CD4-positive, CD25-positive, alpha-beta regulatory T cell (primary cell): ENCODE results near the gene JAM3. TPM values are rescaled to one million over a fixed set of nuclear protein-coding genes. Genes with fewer than 3 reads are reported as not detected.
"Not testable (repeated sequence)": the region's sequence is repeated elsewhere in the genome, so short reads cannot be mapped to it uniquely, and the experiment has no call there.

Experiments
- ATAC-seq, 2 donors: fragments of 150-1000 bp; cut with Tn5 transposase; one replicate each; pipeline ENCODE4 v1.10.0; 2021; ENCODE audit warnings: low read depth in 2 of 2, moderate number of reproducible peaks in 2 of 2, moderate library complexity in 1 of 2
- DNase-seq, 3 donors: peaks; one replicate each; pipeline versions ENCODE4 v3.0.0 to v3.0.0-alpha.2; 2012 to 2022; ENCODE audit warnings: mixed read lengths in 1 of 3
- H3K27ac ChIP-seq: one replicate; pipeline ENCODE4 v1.7.0; 2013; ENCODE audit warnings: mild to moderate bottlenecking, low read length; ENCODE audit not compliant: insufficient read depth, poor library complexity, severe bottlenecking
- H3K27me3 ChIP-seq: one replicate; pipeline ENCODE4 v1.7.0; 2013; ENCODE audit warnings: low read length; ENCODE audit not compliant: control insufficient read depth, insufficient read depth
- H3K36me3 ChIP-seq: one replicate; pipeline ENCODE4 v1.7.0; 2013; ENCODE audit warnings: mild to moderate bottlenecking, low read length, moderate library complexity; ENCODE audit not compliant: control insufficient read depth, insufficient read depth
- H3K4me1 ChIP-seq: 2 replicates; pipeline ENCODE4 v1.7.0; 2013; ENCODE audit warnings: mild to moderate bottlenecking, low read length; ENCODE audit not compliant: insufficient read depth, control insufficient read depth, poor library complexity, severe bottlenecking
- H3K4me3 ChIP-seq: one replicate; pipeline ENCODE4 v1.7.0; 2013; ENCODE audit warnings: low read depth, mild to moderate bottlenecking, low read length, moderate library complexity
- H3K9me3 ChIP-seq, 2 experiments: 1 replicate in 1 of 2; 2 replicates in 1 of 2; pipeline ENCODE4 v1.7.0; 2013; ENCODE audit warnings: low read length in 2 of 2, mild to moderate bottlenecking in 1 of 2, moderate library complexity in 1 of 2; ENCODE audit not compliant: control insufficient read depth in 2 of 2
- H3K27ac Mint-ChIP-seq, 3 donors: one replicate each; pipeline ENCODE4 v1.8.0; 2020 to 2022; ENCODE audit warnings: mild to moderate bottlenecking in 3 of 3, mixed read lengths in 3 of 3, moderate library complexity in 2 of 3
- H3K27me3 Mint-ChIP-seq: one replicate; pipeline ENCODE4 v1.8.0; 2022; ENCODE audit warnings: mild to moderate bottlenecking, mixed read lengths
- H3K36me3 Mint-ChIP-seq: one replicate; pipeline ENCODE4 v1.8.0; 2020; ENCODE audit warnings: mixed read lengths
- H3K4me1 Mint-ChIP-seq, 4 donors: one replicate each; pipeline ENCODE4 v1.8.0; 2020 to 2022; ENCODE audit warnings: mixed read lengths in 4 of 4, mild to moderate bottlenecking in 1 of 4
- H3K4me3 Mint-ChIP-seq, 4 donors: one replicate each; pipeline ENCODE4 v1.8.0; 2020 to 2022; ENCODE audit warnings: mild to moderate bottlenecking in 4 of 4, mixed read lengths in 4 of 4, moderate library complexity in 3 of 4
- H3K9me3 Mint-ChIP-seq, 7 donors: one replicate each; pipeline ENCODE4 v1.8.0; 2020 to 2022; ENCODE audit warnings: mixed read lengths in 7 of 7, mild to moderate bottlenecking in 3 of 7, moderate library complexity in 2 of 7
- polyA plus RNA-seq, 4 donors: library from polyadenylated mRNA; unstranded; fragments of 300-500 nt; fragmentation: Illumina TruSeq; gene quantifications; one replicate each; pipeline ENCODE4 v1.2.3, GENCODE V29; 2021
- total RNA-seq: library from RNA; stranded (reverse); gene quantifications from one replicate; pipeline ENCODE4 v1.2.3, GENCODE V29; 2022

The JAM3 gene
- total and polyA plus RNA-seq, 5 donors from 2014 or later: 3.1 to 5.5 (median 3.3) TPM

GRCh38 chr11:134170919-134171281 is 102.0 kb downstream of the JAM3 start:
- ATAC-seq: no peak
- H3K36me3 ChIP-seq: peaks cover 42% of the 10 kb centered on the region
- no peak overlapping the region for H3K4me3 ChIP-seq
- no peaks in the 10 kb centered on the region for H3K4me1 ChIP-seq
- Mint-ChIP-seq H3K27me3 (no peaks in the 10 kb centered on the region), H3K4me1 (no peaks in the 10 kb centered on the region), H3K9me3 (peaks cover 0 to 2% (median 0%) of the 10 kb centered on the region in 7 donors), H3K4me3 (no peak overlapping the region), H3K27ac (no peak overlapping the region), H3K36me3 (peaks cover 49% of the 10 kb centered on the region)
- no peaks in the 10 kb centered on the region for H3K9me3 ChIP-seq
- no peaks in the 10 kb centered on the region for H3K27me3 ChIP-seq
- H3K27ac ChIP-seq: no peak overlapping the region
- DNase-seq: no peak

GRCh38 chr11:134171951-134172350 is 103.1 kb downstream of the JAM3 start:
- H3K27me3 Mint-ChIP-seq: no peaks in the 10 kb centered on the region
- no peak for DNase-seq
- H3K27me3 ChIP-seq: no peaks in the 10 kb centered on the region
- ATAC-seq: no peak
- peaks cover 58% of the 10 kb centered on the region for H3K36me3 Mint-ChIP-seq
- H3K4me1 ChIP-seq: no peaks in the 10 kb centered on the region
- H3K27ac Mint-ChIP-seq: peak overlapping the region in 1 of 3 donors; percentile 71
- no peaks in the 10 kb centered on the region for H3K9me3 ChIP-seq
- H3K4me3 ChIP-seq: no peak overlapping the region
- no peak overlapping the region for H3K27ac ChIP-seq
- peaks cover 52% of the 10 kb centered on the region for H3K36me3 ChIP-seq
- H3K4me1 Mint-ChIP-seq: no peaks in the 10 kb centered on the region
- peaks cover 0 to 2% (median 0%) of the 10 kb centered on the region in 7 donors for H3K9me3 Mint-ChIP-seq
- H3K4me3 Mint-ChIP-seq: no peak overlapping the region

DNA sequence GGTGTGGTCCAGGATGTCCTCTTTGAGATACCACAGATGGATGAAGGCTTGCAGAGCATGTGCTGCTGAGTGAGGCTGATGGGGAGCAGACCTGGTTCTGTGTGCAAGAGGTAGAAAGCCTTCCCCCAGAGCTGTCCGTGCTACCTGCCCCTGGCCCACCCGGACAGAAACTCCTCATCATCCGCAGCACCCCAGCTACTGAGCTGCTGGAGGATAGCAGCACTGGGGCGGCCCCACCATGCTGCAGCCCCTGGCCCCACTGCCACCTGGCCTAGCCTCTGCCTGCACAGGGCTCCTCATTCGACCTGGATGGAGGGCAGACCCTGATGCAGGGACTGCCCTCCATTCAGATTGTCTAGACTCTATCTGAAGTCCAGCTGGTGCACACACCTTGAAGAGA is 104.4 kb downstream of the JAM3 start:
- no peak overlapping the region for H3K27ac ChIP-seq
- no peaks in the 10 kb centered on the region for H3K9me3 ChIP-seq
- H3K4me1 ChIP-seq: no peaks in the 10 kb centered on the region
- peaks cover 0 to 2% (median 0%) of the 10 kb centered on the region in 7 donors for H3K9me3 Mint-ChIP-seq
- peaks cover 59% of the 10 kb centered on the region for H3K36me3 ChIP-seq
- peaks cover 60% of the 10 kb centered on the region for H3K36me3 Mint-ChIP-seq
- no peaks in the 10 kb centered on the region for H3K27me3 Mint-ChIP-seq
- no peak overlapping the region for H3K4me3 Mint-ChIP-seq
- H3K4me3 ChIP-seq: no peak overlapping the region
- no peaks in the 10 kb centered on the region for H3K27me3 ChIP-seq
- no peaks in the 10 kb centered on the region for H3K4me1 Mint-ChIP-seq
- ATAC-seq (no peak), DNase-seq (no peak)
- H3K27ac Mint-ChIP-seq: no peak overlapping the region

DNA sequence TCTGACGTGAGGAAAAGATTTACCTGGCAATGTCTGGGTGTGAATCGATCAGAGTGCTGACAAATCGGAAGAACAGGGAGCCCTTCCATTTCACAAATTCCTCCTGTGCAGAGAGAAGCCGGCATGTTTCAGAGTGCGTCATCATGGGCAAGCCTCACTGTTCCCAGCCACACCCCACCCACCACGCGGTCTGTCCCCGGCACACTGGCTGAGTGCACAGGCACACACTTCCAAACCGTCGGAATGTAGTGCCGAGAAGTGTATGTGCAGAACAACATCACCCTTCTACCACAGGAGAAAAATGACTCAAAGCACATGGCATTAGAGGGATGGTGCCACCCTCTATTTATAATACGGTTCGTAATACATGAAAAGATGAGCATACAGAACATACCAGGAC is 107.4 kb downstream of the JAM3 start:
- H3K36me3 Mint-ChIP-seq: peaks cover 62% of the 10 kb centered on the region
- no peaks in the 10 kb centered on the region for H3K27me3 Mint-ChIP-seq
- H3K27me3 ChIP-seq: no peaks in the 10 kb centered on the region
- H3K4me1 Mint-ChIP-seq: peaks cover 0 to 2% (median 0%) of the 10 kb centered on the region in 4 donors
- H3K4me3 Mint-ChIP-seq: no peak overlapping the region
- H3K9me3 ChIP-seq: no peaks in the 10 kb centered on the region
- peaks cover 0 to 2% (median 0%) of the 10 kb centered on the region in 7 donors for H3K9me3 Mint-ChIP-seq
- H3K27ac Mint-ChIP-seq: no peak overlapping the region
- ATAC-seq (no peak), DNase-seq (no peak)
- no peak overlapping the region for H3K27ac ChIP-seq
- no peaks in the 10 kb centered on the region for H3K4me1 ChIP-seq
- peaks cover 66% of the 10 kb centered on the region for H3K36me3 ChIP-seq
- H3K4me3 ChIP-seq: no peak overlapping the region

GRCh38 chr11:134178032-134178674 is 109.3 kb downstream of the JAM3 start:
- Histone ChIP-seq H3K9me3 (no peaks in the 10 kb centered on the region), H3K4me3 (no peak overlapping the region), H3K4me1 (no peaks in the 10 kb centered on the region), H3K27ac (no peak overlapping the region), H3K27me3 (no peaks in the 10 kb centered on the region), H3K36me3 (peaks cover 64% of the 10 kb centered on the region)
- H3K4me3 Mint-ChIP-seq: no peak overlapping the region
- DNase-seq (no peak), ATAC-seq (no peak)
- peaks cover 66% of the 10 kb centered on the region for H3K36me3 Mint-ChIP-seq
- H3K27ac Mint-ChIP-seq: peak overlapping the region in 2 of 3 donors; percentile 26 to 40
- no peaks in the 10 kb centered on the region for H3K9me3 Mint-ChIP-seq
- peaks cover 0 to 2% (median 0%) of the 10 kb centered on the region in 4 donors for H3K4me1 Mint-ChIP-seq
- H3K27me3 Mint-ChIP-seq: no peaks in the 10 kb centered on the region

- Mint-ChIP-seq H3K36me3 (peaks cover 55% of the 10 kb centered on the region), H3K9me3 (no peaks in the 10 kb centered on the region), H3K27me3 (no peaks in the 10 kb centered on the region), H3K4me3 (no peak overlapping the region), H3K4me1 (peaks cover 0 to 2% (median 0%) of the 10 kb centered on the region in 4 donors), H3K27ac (peak overlapping the region in 2 of 3 donors; percentile 56 to 58)
- Histone ChIP-seq H3K36me3 (peaks cover 56% of the 10 kb centered on the region), H3K27ac (no peak overlapping the region), H3K27me3 (no peaks in the 10 kb centered on the region), H3K4me3 (no peak overlapping the region), H3K9me3 (no peaks in the 10 kb centered on the region), H3K4me1 (no peaks in the 10 kb centered on the region)
- DNase-seq: no peak
- no peak for ATAC-seq
These were observed 112.8 kb downstream of the JAM3 start for GRCh38 chr11:134181707-134182106.

GRCh38 chr11:134188092-134188491 is 119.2 kb downstream of the JAM3 start:
- DNase-seq, H3K27ac Mint-ChIP-seq, H3K4me1 ChIP-seq, H3K4me3 ChIP-seq, H3K9me3 Mint-ChIP-seq, H3K27me3 Mint-ChIP-seq, H3K9me3 ChIP-seq, H3K4me3 Mint-ChIP-seq, H3K27me3 ChIP-seq, H3K27ac ChIP-seq, H3K4me1 Mint-ChIP-seq, ATAC-seq: not testable (repeated sequence)
- H3K36me3 Mint-ChIP-seq: peaks cover 59% of the 10 kb centered on the region
- H3K36me3 ChIP-seq: peaks cover 65% of the 10 kb centered on the region

- Mint-ChIP-seq H3K4me1 (peaks cover 6 to 18% (median 14%) of the 10 kb centered on the region in 4 donors), H3K27ac (peak overlapping the region; percentile 67 to 89 (median 86)), H3K4me3 (peak overlapping the region in 3 of 4 donors; percentile 74 to 78 (median 76)), H3K27me3 (no peaks in the 10 kb centered on the region), H3K36me3 (peaks cover 44% of the 10 kb centered on the region), H3K9me3 (peaks cover 0 to 2% (median 0%) of the 10 kb centered on the region in 7 donors)
- H3K36me3 ChIP-seq: peaks cover 51% of the 10 kb centered on the region
- peak in 2 of 3 donors; percentile 35 to 53 for DNase-seq
- no peaks in the 10 kb centered on the region for H3K9me3 ChIP-seq
- H3K27ac ChIP-seq: no peak overlapping the region
- peak; percentile 70 to 81 for ATAC-seq
- H3K27me3 ChIP-seq: no peaks in the 10 kb centered on the region
- H3K4me1 ChIP-seq: peaks cover 3% of the 10 kb centered on the region
- H3K4me3 ChIP-seq: peak overlapping the region; percentile 52
These were observed 127.9 kb downstream of the JAM3 start for GRCh38 chr11:134196756-134197155.
